Measurements from ENCODE around the gene RINL.
"Not testable (repeated sequence)": the region's sequence is repeated elsewhere in the genome, so short reads cannot be mapped to it uniquely, and the experiment has no call there.

The RINL gene

GRCh38 chr19:38861368-38861767, 16.7 kb downstream of the RINL start:
- H3K4me2 ChIP-seq (ENCODE audit: insufficient read depth, low read length) = no peak overlapping the region
- H3K36me3 ChIP-seq (ENCODE audit: insufficient read depth, low read length) = no peaks in the 10 kb centered on the region
- no peaks in the 10 kb centered on the region for H3K9me3 ChIP-seq (ENCODE audit: insufficient read depth, low read length, severe bottlenecking)
- no peaks in the 10 kb centered on the region for H3K27me3 ChIP-seq (ENCODE audit: insufficient read depth, low read length, poor library complexity)
- no peaks in the 10 kb centered on the region for H3K79me2 ChIP-seq (ENCODE audit: insufficient read depth, low read length)
- H3K27ac ChIP-seq (ENCODE audit: low read length) = no peak overlapping the region
- no peaks in the 10 kb centered on the region for H4K20me1 ChIP-seq (ENCODE audit: insufficient read depth, low read length)
- TF ChIP-seq EZH2 (IDR thresholded peaks at IDR 0.05; ENCODE audit: borderline replicate concordance, low read depth, low read length, severe bottlenecking) = no peak
- TF ChIP-seq CTCF (IDR thresholded peaks at IDR 0.05; ENCODE audit: borderline replicate concordance, extremely low read depth, low read length, poor library complexity, severe bottlenecking) = no peak
- no peak overlapping the region for H2AFZ ChIP-seq (ENCODE audit: low read depth, low read length)
- no peak for DNase-seq
- no peaks in the 10 kb centered on the region for H3K4me1 ChIP-seq (ENCODE audit: insufficient read depth, low read length)
- ATAC-seq (ENCODE audit: insufficient read depth, low read depth) = no peak
- no peak overlapping the region for H3K9ac ChIP-seq (ENCODE audit: low read depth, low read length)
- H3K4me3 ChIP-seq (ENCODE audit: low read depth in 1 of 2, low read length in 2 of 2) = no peak overlapping the region

- not testable (repeated sequence) for H3K79me2 ChIP-seq (ENCODE audit: insufficient read depth, low read length); H3K27ac ChIP-seq (ENCODE audit: low read length); H3K4me2 ChIP-seq (ENCODE audit: insufficient read depth, low read length); H2AFZ ChIP-seq (ENCODE audit: low read depth, low read length); H3K4me3 ChIP-seq (ENCODE audit: low read depth in 1 of 2, low read length in 2 of 2); H3K9me3 ChIP-seq (ENCODE audit: insufficient read depth, low read length, severe bottlenecking); H3K36me3 ChIP-seq (ENCODE audit: insufficient read depth, low read length); H3K9ac ChIP-seq (ENCODE audit: low read depth, low read length); H3K4me1 ChIP-seq (ENCODE audit: insufficient read depth, low read length); H3K27me3 ChIP-seq (ENCODE audit: insufficient read depth, low read length, poor library complexity); DNase-seq; H4K20me1 ChIP-seq (ENCODE audit: insufficient read depth, low read length); ATAC-seq (ENCODE audit: insufficient read depth, low read depth)
Observed at GRCh38 chr19:38859631-38860204, 18.4 kb downstream of the RINL start.

GRCh38 chr19:38856813-38857212, 21.3 kb downstream of the RINL start:
- Histone ChIP-seq H3K27me3 (ENCODE audit: insufficient read depth, low read length, poor library complexity) (no peaks in the 10 kb centered on the region), H3K4me2 (ENCODE audit: insufficient read depth, low read length) (no peak overlapping the region), H3K9me3 (ENCODE audit: insufficient read depth, low read length, severe bottlenecking) (no peaks in the 10 kb centered on the region), H3K9ac (ENCODE audit: low read depth, low read length) (no peak overlapping the region), H3K4me3 (ENCODE audit: low read depth in 1 of 2, low read length in 2 of 2) (no peak overlapping the region), H3K4me1 (ENCODE audit: insufficient read depth, low read length) (peaks cover 9% of the 10 kb centered on the region), H4K20me1 (ENCODE audit: insufficient read depth, low read length) (no peaks in the 10 kb centered on the region), H3K27ac (ENCODE audit: low read length) (no peak overlapping the region), H2AFZ (ENCODE audit: low read depth, low read length) (no peak overlapping the region), H3K79me2 (ENCODE audit: insufficient read depth, low read length) (no peaks in the 10 kb centered on the region; the same call in 1 of the 2 replicates), H3K36me3 (ENCODE audit: insufficient read depth, low read length) (no peaks in the 10 kb centered on the region)
- TF ChIP-seq CTCF (IDR thresholded peaks at IDR 0.05; ENCODE audit: borderline replicate concordance, extremely low read depth, low read length, poor library complexity, severe bottlenecking) = no peak
- no peak for TF ChIP-seq EZH2 (IDR thresholded peaks at IDR 0.05; ENCODE audit: borderline replicate concordance, low read depth, low read length, severe bottlenecking)
- ATAC-seq (ENCODE audit: insufficient read depth, low read depth) (no peak), DNase-seq (no peak)

GRCh38 chr19:38855751-38856150, 22.3 kb downstream of the RINL start:
- not testable (repeated sequence) for H2AFZ ChIP-seq (ENCODE audit: low read depth, low read length); H3K4me2 ChIP-seq (ENCODE audit: insufficient read depth, low read length); ATAC-seq (ENCODE audit: insufficient read depth, low read depth); H3K4me3 ChIP-seq (ENCODE audit: low read depth in 1 of 2, low read length in 2 of 2); H3K9ac ChIP-seq (ENCODE audit: low read depth, low read length); H3K27ac ChIP-seq (ENCODE audit: low read length); H3K79me2 ChIP-seq (ENCODE audit: insufficient read depth, low read length); H4K20me1 ChIP-seq (ENCODE audit: insufficient read depth, low read length); H3K36me3 ChIP-seq (ENCODE audit: insufficient read depth, low read length); H3K9me3 ChIP-seq (ENCODE audit: insufficient read depth, low read length, severe bottlenecking); H3K27me3 ChIP-seq (ENCODE audit: insufficient read depth, low read length, poor library complexity); DNase-seq
- H3K4me1 ChIP-seq (ENCODE audit: insufficient read depth, low read length) = peaks cover 19% of the 10 kb centered on the region

GRCh38 chr19:38854961-38855360, 23.1 kb downstream of the RINL start:
- H3K4me1 ChIP-seq (ENCODE audit: insufficient read depth, low read length) = peaks cover 19% of the 10 kb centered on the region
- H3K4me3 ChIP-seq (ENCODE audit: low read depth in 1 of 2, low read length in 2 of 2); H3K79me2 ChIP-seq (ENCODE audit: insufficient read depth, low read length); H3K9ac ChIP-seq (ENCODE audit: low read depth, low read length); DNase-seq; H3K27me3 ChIP-seq (ENCODE audit: insufficient read depth, low read length, poor library complexity); H3K27ac ChIP-seq (ENCODE audit: low read length); H3K9me3 ChIP-seq (ENCODE audit: insufficient read depth, low read length, severe bottlenecking); H3K36me3 ChIP-seq (ENCODE audit: insufficient read depth, low read length); H2AFZ ChIP-seq (ENCODE audit: low read depth, low read length); H3K4me2 ChIP-seq (ENCODE audit: insufficient read depth, low read length); ATAC-seq (ENCODE audit: insufficient read depth, low read depth); H4K20me1 ChIP-seq (ENCODE audit: insufficient read depth, low read length): not testable (repeated sequence)

Data from DND-41 (cell line).